ENCODE results near the gene RWDD2A.
"Not testable (repeated sequence)": the region's sequence is repeated elsewhere in the genome, so short reads cannot be mapped to it uniquely, and the experiment has no call there.

The RWDD2A gene

DNA sequence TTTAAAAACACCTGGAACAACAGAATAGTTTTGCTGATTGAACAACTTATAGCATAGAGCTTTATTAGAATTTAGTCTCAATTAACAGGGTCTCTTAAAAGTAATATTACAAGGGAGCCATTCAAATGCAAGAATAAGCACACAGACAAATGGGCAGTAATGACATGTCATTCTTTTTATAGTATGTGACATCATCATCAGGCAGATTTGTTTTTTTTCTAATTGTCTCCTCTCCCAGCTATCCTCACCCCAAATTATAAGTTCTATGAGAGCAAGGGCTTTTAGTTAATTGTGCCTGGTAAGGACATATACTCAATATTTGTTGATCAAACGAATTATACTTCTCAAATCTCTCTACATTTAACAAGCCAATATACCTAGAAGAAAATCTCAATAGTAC is 11.0 kb upstream of the RWDD2A start:
- in situ Hi-C loops (cut with MboI; ENCODE audit: low pct_unique_long_range_greater_than_20kb, low sequenced_read_pairs, unreplicated experiment): no loop called here
- TF ChIP-seq CTCF (IDR thresholded peaks at IDR 0.05; ENCODE audit: extremely low read depth, insufficient read depth, missing control alignments): no peak
- DNase-seq (ENCODE audit: low spot score): no peak

DNA sequence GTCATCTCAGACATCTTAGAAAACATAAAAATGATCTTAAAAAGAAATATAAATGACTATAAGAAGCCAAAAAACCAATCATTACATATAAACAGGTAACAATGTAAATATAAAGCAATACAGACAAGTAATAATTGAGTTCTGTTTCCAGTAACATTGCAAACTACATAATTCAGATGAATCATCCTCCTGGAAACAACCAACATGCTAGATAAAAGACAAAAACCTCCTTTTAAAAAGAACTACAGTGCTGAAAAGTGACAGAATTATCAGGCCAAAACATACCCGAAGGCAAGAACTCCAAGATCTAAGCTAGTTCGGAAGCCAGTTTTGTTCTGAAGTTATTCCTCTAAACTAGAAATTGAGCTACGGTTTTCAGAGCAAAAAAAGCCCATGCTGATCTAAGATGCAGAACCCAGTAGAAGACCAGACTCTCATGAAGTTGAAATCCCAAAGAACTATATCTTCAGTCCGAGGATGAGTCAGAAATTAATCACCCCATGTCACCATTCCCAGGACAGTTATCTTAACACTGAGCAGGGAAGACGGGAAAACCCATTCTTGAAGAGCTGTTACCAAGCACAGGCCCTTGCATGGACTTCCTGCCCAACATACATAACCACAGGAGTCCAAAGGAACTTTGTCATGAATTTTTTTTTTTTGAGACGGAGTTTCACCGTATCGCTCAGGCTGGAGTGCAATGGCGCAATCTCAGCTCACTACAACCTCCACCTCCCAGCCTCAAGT is 9.9 kb upstream of the RWDD2A start:
- TF ChIP-seq CTCF (IDR thresholded peaks at IDR 0.05; ENCODE audit: extremely low read depth, insufficient read depth, missing control alignments): no peak
- no peak for DNase-seq (ENCODE audit: low spot score)
- in situ Hi-C loops (cut with MboI; ENCODE audit: low pct_unique_long_range_greater_than_20kb, low sequenced_read_pairs, unreplicated experiment): no loop called here

DNA sequence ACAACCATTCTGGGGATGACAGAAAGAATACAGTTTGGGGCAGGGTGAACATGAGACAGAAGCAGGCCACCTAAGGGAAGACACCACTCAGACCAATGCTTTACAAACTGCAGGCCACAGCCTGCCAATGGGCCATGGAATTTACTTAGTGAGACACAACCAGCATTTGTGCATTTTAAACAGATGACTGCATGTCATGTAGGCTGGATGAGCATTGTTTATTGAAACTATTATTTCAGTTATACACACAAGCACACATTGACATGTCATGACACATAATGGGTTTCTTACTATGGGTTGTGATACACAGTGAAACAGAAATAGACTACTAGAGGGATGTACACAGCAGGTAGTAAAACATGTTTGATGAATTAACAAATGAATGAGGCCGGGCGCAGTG is 8.1 kb upstream of the RWDD2A start:
- no peak for TF ChIP-seq CTCF (IDR thresholded peaks at IDR 0.05; ENCODE audit: extremely low read depth, insufficient read depth, missing control alignments)
- DNase-seq (ENCODE audit: low spot score): no peak
- in situ Hi-C loops (cut with MboI; ENCODE audit: low pct_unique_long_range_greater_than_20kb, low sequenced_read_pairs, unreplicated experiment): no loop called here

DNA sequence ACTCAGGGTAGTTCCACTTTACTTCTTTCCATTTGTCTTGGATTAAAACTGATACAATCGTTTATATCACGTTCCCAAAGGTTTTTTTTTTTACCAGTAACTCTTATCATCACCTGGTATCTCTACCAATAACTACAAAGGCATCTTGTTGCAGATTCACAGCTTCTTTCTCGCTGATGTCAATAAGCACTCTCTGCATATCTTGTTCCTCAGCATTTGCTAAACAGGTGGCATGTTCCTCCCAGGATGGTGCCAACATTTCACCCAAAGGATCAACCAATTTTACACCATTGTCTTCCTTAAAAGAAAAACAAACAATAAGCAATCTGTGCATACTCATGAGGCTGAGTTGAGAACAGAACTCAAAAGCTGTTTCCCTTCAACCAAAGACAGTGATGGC is 4.7 kb upstream of the RWDD2A start:
- in situ Hi-C loops (cut with MboI; ENCODE audit: low pct_unique_long_range_greater_than_20kb, low sequenced_read_pairs, unreplicated experiment): no loop called here
- DNase-seq (ENCODE audit: low spot score): no peak

GRCh38 chr6:83190626-83191025 is 2.5 kb upstream of the RWDD2A start:
- no peak for TF ChIP-seq CTCF (IDR thresholded peaks at IDR 0.05; ENCODE audit: extremely low read depth, insufficient read depth, missing control alignments)

More for the DNA sequence above, 4.7 kb upstream of the RWDD2A start:
- TF ChIP-seq CTCF (IDR thresholded peaks at IDR 0.05; ENCODE audit: extremely low read depth, insufficient read depth, missing control alignments): no peak

GRCh38 chr6:83191974-83192373 is 1.2 kb upstream of the RWDD2A start:
- DNase-seq (ENCODE audit: low spot score); in situ Hi-C loops (cut with MboI; ENCODE audit: low pct_unique_long_range_greater_than_20kb, low sequenced_read_pairs, unreplicated experiment): not testable (repeated sequence)

More at GRCh38 chr6:83190626-83191025, 2.5 kb upstream of the RWDD2A start:
- no peak for DNase-seq (ENCODE audit: low spot score)
- in situ Hi-C loops (cut with MboI; ENCODE audit: low pct_unique_long_range_greater_than_20kb, low sequenced_read_pairs, unreplicated experiment): no loop called here

DNA sequence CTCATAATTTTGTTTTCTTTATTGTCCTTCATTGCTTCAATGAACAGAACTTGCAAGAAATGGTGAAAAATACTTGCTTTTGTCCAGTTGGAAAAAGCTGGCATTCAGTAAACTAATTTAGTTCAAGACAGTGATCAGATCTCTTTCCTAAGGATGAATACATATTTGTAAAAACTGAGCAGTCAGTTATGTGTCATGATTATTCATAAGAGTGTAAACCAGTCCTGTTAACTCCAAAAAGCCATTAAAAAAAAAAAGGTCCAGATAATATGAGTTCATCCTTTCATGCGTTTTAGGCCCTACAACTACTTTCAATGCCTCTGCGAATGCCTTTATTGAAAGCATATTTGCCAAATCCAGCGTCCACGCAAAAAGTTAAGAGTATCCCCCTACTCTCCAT is 701 bp upstream of the RWDD2A start:
- in situ Hi-C loops (cut with MboI; ENCODE audit: low pct_unique_long_range_greater_than_20kb, low sequenced_read_pairs, unreplicated experiment): no loop called here
- no peak for TF ChIP-seq CTCF (IDR thresholded peaks at IDR 0.05; ENCODE audit: extremely low read depth, insufficient read depth, missing control alignments)
- DNase-seq (ENCODE audit: low spot score): no peak

Data from GM13977 (cell line).